HEK293 (cell line): ENCODE data around the gene ANO2.

ENCODE experiments used
- CTCF ChIA-PET: fragments of 350-600 bp; formaldehyde crosslinking; extraction: SDS; loops from one replicate; lab custom pipeline; 2021; ENCODE audit warnings: antibody characterized with exemption; lab: Yijun Ruan, JAX
- POLR2A ChIA-PET: fragments of 300-600 bp; formaldehyde crosslinking; extraction: SDS; loops from one replicate; lab custom pipeline; 2020; ENCODE audit warnings: antibody characterized with exemption, inconsistent platforms; lab: Yijun Ruan, JAX
- H3K27ac ChIP-seq: fragments of 200-500 bp; sonication (Bioruptor generic); 2 replicates; pipeline ENCODE4 v1.5.1; 2014; ENCODE audit warnings: low read depth, low read length, control low read depth, inconsistent platforms; ENCODE audit errors: extremely low read depth
- H3K36me3 ChIP-seq, 2 experiments: fragments of 200-500 bp in 1 of 2; sonication (Bioruptor generic) in 1 of 2; 1 replicate in 1 of 2; 2 replicates in 1 of 2; pipeline ENCODE4 v1.5.1; 2014 to 2017; ENCODE audit warnings: inconsistent platforms in 2 of 2, low read length in 2 of 2; ENCODE audit not compliant: control insufficient read depth in 2 of 2, insufficient read depth in 1 of 2
- H3K4me1 ChIP-seq: fragments of 200-500 bp; sonication (Bioruptor generic); 2 replicates; pipeline ENCODE4 v1.5.1; 2014; ENCODE audit warnings: mild to moderate bottlenecking, low read length, inconsistent platforms; ENCODE audit not compliant: control insufficient read depth, insufficient read depth
- H3K4me3 ChIP-seq: 2 replicates; pipeline ENCODE4 v1.5.1; 2011; ENCODE audit warnings: low read depth, mild to moderate bottlenecking, control low read depth, low read length, moderate library complexity
- H3K9me3 ChIP-seq: fragments of 200-500 bp; sonication (Bioruptor generic); 2 replicates; pipeline ENCODE4 v1.5.1; 2014; ENCODE audit warnings: low read depth, low read length, inconsistent platforms; ENCODE audit not compliant: control insufficient read depth, insufficient read depth
- GLIS1 ChIP-seq: fragments of 450-650 bp; formaldehyde crosslinking; IDR thresholded peaks from 2 replicates; pipeline ENCODE4 v1.5.1; 2016; ENCODE audit warnings: missing biosample characterization, missing genetic modification characterization
- KLF1 ChIP-seq: fragments of 450-650 bp; formaldehyde crosslinking; IDR thresholded peaks from 2 replicates; pipeline ENCODE4 v1.5.1; 2016; ENCODE audit warnings: missing biosample characterization, missing genetic modification characterization
- MYNN ChIP-seq: fragments of 450-650 bp; formaldehyde crosslinking; IDR thresholded peaks from 2 replicates; pipeline ENCODE4 v1.5.1; 2016; ENCODE audit warnings: missing biosample characterization, missing genetic modification characterization, borderline replicate concordance
- RBAK ChIP-seq: fragments of 450-650 bp; formaldehyde crosslinking; IDR thresholded peaks from 2 replicates; pipeline ENCODE4 v1.5.1; 2016; ENCODE audit warnings: missing biosample characterization, missing genetic modification characterization
- REST ChIP-seq: fragments of 450-650 bp; formaldehyde crosslinking; IDR thresholded peaks from 2 replicates; pipeline ENCODE4 v1.5.1; 2016; ENCODE audit warnings: missing biosample characterization, missing genetic modification characterization
- SCRT1 ChIP-seq: fragments of 450-650 bp; formaldehyde crosslinking; IDR thresholded peaks from 2 replicates; pipeline ENCODE4 v1.5.1; 2016; ENCODE audit warnings: missing biosample characterization, missing genetic modification characterization, borderline replicate concordance
- ZBTB6 ChIP-seq: fragments of 450-650 bp; formaldehyde crosslinking; IDR thresholded peaks from 2 replicates; pipeline ENCODE4 v1.5.1; 2017; ENCODE audit warnings: missing biosample characterization, missing genetic modification characterization
- ZBTB8A ChIP-seq: fragments of 450-650 bp; formaldehyde crosslinking; IDR thresholded peaks from 2 replicates; pipeline ENCODE4 v1.5.1; 2016; ENCODE audit warnings: missing biosample characterization, missing genetic modification characterization
- ZIC2 ChIP-seq: fragments of 450-650 bp; formaldehyde crosslinking; IDR thresholded peaks from 2 replicates; pipeline ENCODE4 v1.5.1; 2016; ENCODE audit warnings: missing biosample characterization, missing genetic modification characterization
- ZNF112 ChIP-seq: fragments of 450-650 bp; formaldehyde crosslinking; IDR thresholded peaks from 2 replicates; pipeline ENCODE4 v1.5.0; 2017; ENCODE audit warnings: missing biosample characterization, missing genetic modification characterization
- ZNF146 ChIP-seq: fragments of 450-650 bp; formaldehyde crosslinking; IDR thresholded peaks from 2 replicates; pipeline ENCODE4 v1.5.1; 2016; ENCODE audit warnings: missing biosample characterization, missing genetic modification characterization
- ZNF169 ChIP-seq: fragments of 450-650 bp; formaldehyde crosslinking; IDR thresholded peaks from 2 replicates; pipeline ENCODE4 v1.5.1; 2016; ENCODE audit warnings: missing biosample characterization, missing genetic modification characterization
- ZNF302 ChIP-seq: fragments of 450-650 bp; formaldehyde crosslinking; IDR thresholded peaks from 2 replicates; pipeline ENCODE4 v1.5.1; 2016; ENCODE audit warnings: missing biosample characterization, missing genetic modification characterization, low read depth
- ZNF335 ChIP-seq: fragments of 450-650 bp; formaldehyde crosslinking; conservative IDR thresholded peaks from 2 replicates; pipeline ENCODE4 v1.5.1; 2016; ENCODE audit warnings: missing biosample characterization, missing genetic modification characterization
- ZNF37A ChIP-seq: fragments of 450-650 bp; IDR thresholded peaks from 2 replicates; pipeline ENCODE4 v1.5.1; 2018; ENCODE audit warnings: missing biosample characterization, missing genetic modification characterization
- ZNF404 ChIP-seq: fragments of 450-650 bp; formaldehyde crosslinking; IDR thresholded peaks from 2 replicates; pipeline ENCODE4 v1.5.1; 2017; ENCODE audit warnings: missing biosample characterization, missing genetic modification characterization
- ZNF433 ChIP-seq: fragments of 450-650 bp; formaldehyde crosslinking; IDR thresholded peaks from 2 replicates; pipeline ENCODE4 v1.5.1; 2016; ENCODE audit warnings: missing biosample characterization, missing genetic modification characterization, low read depth
- ZNF510 ChIP-seq: fragments of 450-650 bp; formaldehyde crosslinking; IDR thresholded peaks from 2 replicates; pipeline ENCODE4 v1.5.1; 2018; ENCODE audit warnings: mild to moderate bottlenecking, missing genetic modification characterization, missing biosample characterization; ENCODE audit not compliant: insufficient replicate concordance
- ZNF514 ChIP-seq: fragments of 450-650 bp; formaldehyde crosslinking; IDR thresholded peaks from 2 replicates; pipeline ENCODE4 v1.5.1; 2016; ENCODE audit warnings: missing biosample characterization, missing genetic modification characterization
- ZNF544 ChIP-seq: fragments of 450-650 bp; formaldehyde crosslinking; IDR thresholded peaks from 2 replicates; pipeline ENCODE4 v1.5.0; 2017; ENCODE audit warnings: missing biosample characterization, missing genetic modification characterization
- ZNF624 ChIP-seq: fragments of 450-650 bp; formaldehyde crosslinking; IDR thresholded peaks from 2 replicates; pipeline ENCODE4 v1.5.1; 2017; ENCODE audit warnings: missing biosample characterization, missing genetic modification characterization
- ZNF658 ChIP-seq: fragments of 450-650 bp; formaldehyde crosslinking; IDR thresholded peaks from 2 replicates; pipeline ENCODE4; 2016; ENCODE audit warnings: missing biosample characterization, missing genetic modification characterization
- ZNF664 ChIP-seq: fragments of 450-650 bp; formaldehyde crosslinking; IDR thresholded peaks from 2 replicates; pipeline ENCODE4 v1.5.1; 2016; ENCODE audit warnings: missing biosample characterization, missing genetic modification characterization
- ZNF704 ChIP-seq: fragments of 450-650 bp; formaldehyde crosslinking; IDR thresholded peaks from 2 replicates; pipeline ENCODE4 v1.5.1; 2016; ENCODE audit warnings: missing biosample characterization, missing genetic modification characterization
- ZNF768 ChIP-seq: fragments of 450-650 bp; formaldehyde crosslinking; IDR thresholded peaks from 2 replicates; pipeline ENCODE4 v1.5.1; 2018; ENCODE audit warnings: missing biosample characterization, mild to moderate bottlenecking, missing genetic modification characterization
- ZNF792 ChIP-seq: fragments of 450-650 bp; formaldehyde crosslinking; IDR thresholded peaks from 2 replicates; pipeline ENCODE4 v1.5.1; 2016; ENCODE audit warnings: missing biosample characterization, missing genetic modification characterization
- ZNF837 ChIP-seq: fragments of 450-650 bp; formaldehyde crosslinking; IDR thresholded peaks from 2 replicates; pipeline ENCODE4 v1.5.1; 2016; ENCODE audit warnings: missing biosample characterization, missing genetic modification characterization
- TF ChIP-seq, protein P1 (sequence below): fragments of 450-650 bp; formaldehyde crosslinking; IDR thresholded peaks from 2 replicates; pipeline ENCODE4 v1.5.1; 2017; ENCODE audit warnings: missing biosample characterization, mild to moderate bottlenecking, missing genetic modification characterization, moderate library complexity

Gene ANO2

GRCh38 chr12:5584412-5585175 is 360.5 kb downstream of the ANO2 start:
- ChIA-PET CTCF (interaction anchor here (0.6 kb wide), 1 partner anchor 761 kb away, joined by 3 read pairs; no protein-coding TSS in a partner anchor), POLR2A (no interaction called here)
- TF ChIP-seq ZBTB8A (peak; percentile 51), ZNF146 (no peak), ZNF544 (tag by site-specific recombination) (no peak)
- H3K36me3 ChIP-seq = no peaks in the 10 kb centered on the region
- no peaks in the 10 kb centered on the region for H3K4me1 ChIP-seq
- H3K27ac ChIP-seq = no peak overlapping the region
- H3K9me3 ChIP-seq = no peaks in the 10 kb centered on the region
- no peak overlapping the region for H3K4me3 ChIP-seq

- Histone ChIP-seq H3K27ac (no peak overlapping the region), H3K4me3 (no peak overlapping the region), H3K4me1 (no peaks in the 10 kb centered on the region), H3K36me3 (no peaks in the 10 kb centered on the region), H3K9me3 (no peaks in the 10 kb centered on the region)
- ChIA-PET POLR2A (no interaction called here), CTCF (no interaction called here)
- TF ChIP-seq ZNF433 (tag by site-specific recombination) = no peak
- no peak for TF ChIP-seq ZNF112 (tag by site-specific recombination)
- no peak for TF ChIP-seq ZIC2
- no peak for TF ChIP-seq ZNF792 (tag by site-specific recombination)
- TF ChIP-seq ZNF664 = no peak
- TF ChIP-seq GLIS1 = no peak
- TF ChIP-seq ZNF146 = no peak
- TF ChIP-seq, protein P1, sequence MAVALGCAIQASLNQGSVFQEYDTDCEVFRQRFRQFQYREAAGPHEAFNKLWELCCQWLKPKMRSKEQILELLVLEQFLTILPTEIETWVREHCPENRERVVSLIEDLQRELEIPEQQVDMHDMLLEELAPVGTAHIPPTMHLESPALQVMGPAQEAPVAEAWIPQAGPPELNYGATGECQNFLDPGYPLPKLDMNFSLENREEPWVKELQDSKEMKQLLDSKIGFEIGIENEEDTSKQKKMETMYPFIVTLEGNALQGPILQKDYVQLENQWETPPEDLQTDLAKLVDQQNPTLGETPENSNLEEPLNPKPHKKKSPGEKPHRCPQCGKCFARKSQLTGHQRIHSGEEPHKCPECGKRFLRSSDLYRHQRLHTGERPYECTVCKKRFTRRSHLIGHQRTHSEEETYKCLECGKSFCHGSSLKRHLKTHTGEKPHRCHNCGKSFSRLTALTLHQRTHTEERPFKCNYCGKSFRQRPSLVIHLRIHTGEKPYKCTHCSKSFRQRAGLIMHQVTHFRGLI = no peak
- TF ChIP-seq ZNF510 (tag by site-specific recombination) = no peak
- TF ChIP-seq RBAK (tag by site-specific recombination) = no peak
- no peak for TF ChIP-seq SCRT1 (tag by site-specific recombination)
- TF ChIP-seq ZNF658 = no peak
- TF ChIP-seq ZNF514 = no peak
- TF ChIP-seq ZNF302 (tag by site-specific recombination) = no peak
- TF ChIP-seq ZNF169 (tag by site-specific recombination) = no peak
These were observed 362.5 kb downstream of the ANO2 start for GRCh38 chr12:5582541-5582940.

DNA sequence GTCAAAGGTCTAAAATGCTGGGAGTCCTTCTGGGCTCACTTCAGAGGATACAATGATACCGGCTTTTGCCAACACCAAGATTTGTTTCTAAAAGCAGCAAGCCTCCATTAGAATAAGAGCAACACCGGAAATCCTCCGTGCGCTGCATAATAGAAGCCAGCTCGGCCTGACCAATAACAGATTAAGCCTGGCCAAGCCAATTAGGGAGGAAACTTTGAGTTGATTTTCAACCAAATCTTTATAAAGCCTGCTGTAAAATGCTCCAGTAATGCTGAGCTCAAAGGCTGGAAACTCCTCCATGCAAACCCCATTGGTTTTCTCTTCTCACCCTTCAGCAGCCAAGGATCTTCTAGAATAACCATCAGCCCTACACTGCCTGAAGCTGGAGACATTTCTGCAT is 363.0 kb downstream of the ANO2 start:
- ChIA-PET CTCF (no interaction called here), POLR2A (no interaction called here)
- no peak overlapping the region for H3K4me3 ChIP-seq
- H3K9me3 ChIP-seq = no peaks in the 10 kb centered on the region
- H3K36me3 ChIP-seq = no peaks in the 10 kb centered on the region
- no peak overlapping the region for H3K27ac ChIP-seq
- no peaks in the 10 kb centered on the region for H3K4me1 ChIP-seq
- TF ChIP-seq MYNN (tag by site-specific recombination) (no peak), ZNF768 (tag by site-specific recombination) (no peak), ZNF37A (tag by site-specific recombination) (no peak), ZNF624 (tag by site-specific recombination) (no peak), KLF1 (tag by site-specific recombination) (no peak), ZNF837 (tag by site-specific recombination) (no peak), ZBTB6 (tag by site-specific recombination) (no peak), ZNF335 (tag by site-specific recombination) (no peak), REST (no peak), ZNF404 (tag by site-specific recombination) (no peak), ZIC2 (no peak), ZNF704 (tag by site-specific recombination) (no peak)
